Fibroblast of lung (primary cell): ENCODE results near the gene GPR137. TPM values are rescaled to one million over a fixed set of nuclear protein-coding genes. Genes with fewer than 3 reads are reported as not detected.
A peak's percentile ranks its signal among the peaks of the same experiment; 100 is the strongest.

ENCODE experiments used
- DNase-seq, 2 donors: peaks; one replicate each; pipeline versions ENCODE4 v3.0.0 to v3.0.0-alpha.2; 2010; ENCODE audit warnings: low read depth in 2 of 2
- H2AFZ ChIP-seq: 2 replicates; pipeline ENCODE4 v1.5.1; 2012; ENCODE audit warnings: low read length, control low read depth, inconsistent platforms
- H3K27ac ChIP-seq: 2 replicates; pipeline ENCODE4 v1.5.1; 2011; ENCODE audit warnings: low read length, control low read depth; ENCODE audit not compliant: insufficient read depth
- H3K27me3 ChIP-seq: 2 replicates; pipeline ENCODE4 v1.5.1; 2011; ENCODE audit warnings: mild to moderate bottlenecking, low read length; ENCODE audit not compliant: control insufficient read depth, insufficient read depth
- H3K36me3 ChIP-seq: 2 replicates; pipeline ENCODE4 v1.5.1; 2011; ENCODE audit warnings: low read length; ENCODE audit not compliant: control insufficient read depth, insufficient read depth
- H3K4me1 ChIP-seq: 2 replicates; pipeline ENCODE4 v1.5.1; 2011; ENCODE audit warnings: low read length; ENCODE audit not compliant: control insufficient read depth, insufficient read depth; ENCODE audit errors: extremely low read depth
- H3K4me2 ChIP-seq: 2 replicates; pipeline ENCODE4 v1.5.1; 2011; ENCODE audit warnings: low read length, control low read depth; ENCODE audit not compliant: insufficient read depth; ENCODE audit errors: extremely low read depth
- H3K4me3 ChIP-seq, 4 experiments: fragments of 200-600 bp in 1 of 4; sonication (generic) in 1 of 4; replicated peaks in 1 of 4; 2 replicates each; pipeline ENCODE4 v1.5.1; 2011 to 2016; ENCODE audit warnings: low read length in 4 of 4, low read depth in 3 of 4, mild to moderate bottlenecking in 3 of 4, control low read depth in 2 of 4, inconsistent platforms in 1 of 4, mixed read lengths in 1 of 4; ENCODE audit not compliant: insufficient read depth in 1 of 4; ENCODE audit errors: control extremely low read depth in 1 of 4
- H3K79me2 ChIP-seq: 2 replicates; pipeline ENCODE4 v1.5.1; 2012; ENCODE audit warnings: mild to moderate bottlenecking, low read length, inconsistent platforms; ENCODE audit not compliant: control insufficient read depth, insufficient read depth
- H3K9ac ChIP-seq: 2 replicates; pipeline ENCODE4 v1.5.1; 2011; ENCODE audit warnings: mild to moderate bottlenecking, low read length, control low read depth; ENCODE audit not compliant: insufficient read depth
- H3K9me3 ChIP-seq: 2 replicates; pipeline ENCODE4 v1.5.1; 2012; ENCODE audit warnings: low read depth, low read length; ENCODE audit not compliant: control insufficient read depth, insufficient read depth
- H4K20me1 ChIP-seq: 2 replicates; pipeline ENCODE4 v1.5.1; 2011; ENCODE audit warnings: low read length; ENCODE audit not compliant: control insufficient read depth, insufficient read depth; ENCODE audit errors: extremely low read depth
- EZH2 ChIP-seq: IDR thresholded peaks from 2 replicates; pipeline ENCODE4 v1.5.1; 2012; ENCODE audit warnings: low read length, control low read depth, mild to moderate bottlenecking; ENCODE audit errors: missing control alignments
- polyA plus RNA-seq, 2 donors: library from polyadenylated mRNA; depleted of rRNA in 1 of 2; stranded (reverse) in 1 of 2; unstranded in 1 of 2; fragments of >200 nt; gene quantifications; 2 replicates each; pipeline ENCODE4 v1.2.1, GENCODE V29; 2011 to 2012; ENCODE audit warnings: missing spikeins in 1 of 2
- total RNA-seq: library from RNA; depleted of rRNA; stranded (reverse); fragments of >200 nt; gene quantifications from 2 replicates; pipeline ENCODE4 v1.2.1, GENCODE V29; 2014
- TF ChIP-seq, protein P1 (sequence below), 2 donors: IDR thresholded peaks in 1 of 2; conservative IDR thresholded peaks in 1 of 2; 1 replicate in 1 of 2; 2 replicates in 1 of 2; pipeline ENCODE4 v1.5.1; 2011 to 2012; ENCODE audit warnings: low read length in 2 of 2, control low read depth in 1 of 2, inconsistent platforms in 1 of 2, low read depth in 1 of 2, mild to moderate bottlenecking in 1 of 2

GPR137 gene
- total and polyA plus RNA-seq, 2 donors (not counting 1 experiment from before 2014, with no cell fraction given): 10.7 to 10.9 TPM

DNA sequence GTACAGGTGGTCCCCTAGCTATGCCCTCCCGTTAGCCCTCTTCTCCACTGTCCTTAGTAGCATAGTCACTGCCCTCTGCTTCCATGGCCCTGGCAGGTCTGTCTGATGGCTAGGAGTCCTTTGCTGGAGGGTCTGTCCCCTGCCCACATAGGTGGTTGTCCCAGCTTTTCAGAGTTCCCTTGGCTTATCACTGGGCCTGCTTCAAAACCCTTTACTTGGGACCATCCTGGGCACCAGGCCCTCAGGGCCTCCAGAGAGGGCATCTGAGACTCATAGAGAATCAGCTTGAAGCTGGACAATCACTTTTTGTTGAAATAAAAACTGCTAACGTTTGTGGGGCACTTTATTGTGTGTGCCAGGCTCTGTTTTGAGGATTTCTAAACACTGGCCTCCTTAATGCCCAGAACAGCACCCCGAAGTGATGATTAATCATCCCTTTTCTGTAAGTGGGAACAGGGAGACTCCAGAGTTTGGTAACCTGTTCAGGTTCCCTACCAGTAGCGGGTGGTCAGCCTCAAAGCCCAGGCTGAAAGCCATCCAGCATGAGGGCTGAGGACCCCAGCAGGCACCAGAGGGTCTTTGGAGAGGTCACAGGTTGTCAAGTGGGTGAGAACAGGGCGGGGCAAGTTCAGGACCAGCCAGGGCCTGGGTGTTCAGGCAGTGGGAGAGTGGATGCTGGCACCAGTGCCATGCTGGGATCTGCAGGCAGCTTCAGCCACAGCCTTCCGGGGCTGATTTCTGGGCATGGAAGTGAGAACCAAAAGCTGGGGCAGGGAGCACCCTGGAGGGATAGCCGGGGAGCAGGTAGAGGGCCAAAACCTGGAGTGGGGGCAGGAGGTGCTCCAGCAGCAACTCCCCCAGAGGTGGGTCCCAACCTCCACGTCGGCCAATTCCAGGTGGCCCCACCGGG is 5.0 kb downstream of the GPR137 start:
- DNase-seq: no peak
- Histone ChIP-seq H3K9ac (no peak overlapping the region), H4K20me1 (no peaks in the 10 kb centered on the region), H3K4me1 (peaks cover 7% of the 10 kb centered on the region), H3K9me3 (no peaks in the 10 kb centered on the region), H3K27me3 (peaks cover 38% of the 10 kb centered on the region), H3K27ac (no peak overlapping the region), H2AFZ (no peak overlapping the region), H3K79me2 (no peaks in the 10 kb centered on the region), H3K4me3 (no peak overlapping the region), H3K4me2 (no peak overlapping the region), H3K36me3 (no peaks in the 10 kb centered on the region)
- TF ChIP-seq, protein P1, sequence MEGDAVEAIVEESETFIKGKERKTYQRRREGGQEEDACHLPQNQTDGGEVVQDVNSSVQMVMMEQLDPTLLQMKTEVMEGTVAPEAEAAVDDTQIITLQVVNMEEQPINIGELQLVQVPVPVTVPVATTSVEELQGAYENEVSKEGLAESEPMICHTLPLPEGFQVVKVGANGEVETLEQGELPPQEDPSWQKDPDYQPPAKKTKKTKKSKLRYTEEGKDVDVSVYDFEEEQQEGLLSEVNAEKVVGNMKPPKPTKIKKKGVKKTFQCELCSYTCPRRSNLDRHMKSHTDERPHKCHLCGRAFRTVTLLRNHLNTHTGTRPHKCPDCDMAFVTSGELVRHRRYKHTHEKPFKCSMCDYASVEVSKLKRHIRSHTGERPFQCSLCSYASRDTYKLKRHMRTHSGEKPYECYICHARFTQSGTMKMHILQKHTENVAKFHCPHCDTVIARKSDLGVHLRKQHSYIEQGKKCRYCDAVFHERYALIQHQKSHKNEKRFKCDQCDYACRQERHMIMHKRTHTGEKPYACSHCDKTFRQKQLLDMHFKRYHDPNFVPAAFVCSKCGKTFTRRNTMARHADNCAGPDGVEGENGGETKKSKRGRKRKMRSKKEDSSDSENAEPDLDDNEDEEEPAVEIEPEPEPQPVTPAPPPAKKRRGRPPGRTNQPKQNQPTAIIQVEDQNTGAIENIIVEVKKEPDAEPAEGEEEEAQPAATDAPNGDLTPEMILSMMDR (conservative IDR thresholded peaks at IDR 0.05 in 1 of 2, IDR thresholded peaks at IDR 0.05 in 1 of 2; ENCODE audit: low read depth in 1 of 2, low read length in 2 of 2): no peak
- peak; percentile 65 for TF ChIP-seq EZH2

DNA sequence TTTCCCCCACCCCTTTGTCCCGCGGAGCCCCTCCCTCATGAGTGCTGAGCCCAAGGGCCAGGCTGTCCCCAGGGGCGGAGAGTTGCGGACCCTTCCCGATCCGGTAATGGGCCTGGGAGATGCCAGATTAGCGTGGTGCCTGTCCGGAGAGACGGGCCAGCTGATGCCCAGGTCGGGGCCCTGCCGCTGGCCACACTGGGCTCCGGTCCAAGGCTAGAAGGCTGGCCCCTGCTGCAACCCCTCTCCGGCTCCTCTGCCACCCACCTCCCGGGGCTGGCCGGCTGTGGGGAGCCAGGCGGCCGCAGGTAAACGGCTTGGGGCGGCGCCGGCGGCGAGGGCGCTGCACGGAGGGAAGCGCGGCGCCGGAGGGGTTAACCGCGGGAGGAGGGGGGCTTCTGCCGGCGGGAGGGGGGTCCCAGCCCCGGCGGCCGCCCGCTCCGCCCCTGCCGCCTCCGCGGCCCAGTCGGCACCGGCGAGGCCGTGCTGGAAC is 5.7 kb downstream of the GPR137 start, which contains the start of gene KCNK4:
Gene KCNK4, plus strand, starts transcription at position 41 of the 490 bp plus-strand sequence. CDS start 1,717 bp downstream, outside the sequence.
- Histone ChIP-seq H3K9ac (no peak within 1 kb of the TSS), H3K79me2 (no peaks in the 10 kb centered on the region), H2AFZ (no peak within 1 kb of the TSS), H3K36me3 (no peaks in the 10 kb centered on the region), H3K27ac (no peak within 1 kb of the TSS), H3K27me3 (peaks cover 45% of the 10 kb centered on the region), H3K4me3 (peak within 1 kb of the TSS in 1 of 4 experiments; percentile 30), H3K4me1 (peaks cover 2% of the 10 kb centered on the region), H3K9me3 (no peaks in the 10 kb centered on the region), H4K20me1 (no peaks in the 10 kb centered on the region), H3K4me2 (peak within 1 kb of the TSS; percentile 51)
- DNase-seq: no peak
- TF ChIP-seq, protein P1 (conservative IDR thresholded peaks at IDR 0.05 in 1 of 2, IDR thresholded peaks at IDR 0.05 in 1 of 2; ENCODE audit: low read depth in 1 of 2, low read length in 2 of 2): no peak
- no peak for TF ChIP-seq EZH2

DNA sequence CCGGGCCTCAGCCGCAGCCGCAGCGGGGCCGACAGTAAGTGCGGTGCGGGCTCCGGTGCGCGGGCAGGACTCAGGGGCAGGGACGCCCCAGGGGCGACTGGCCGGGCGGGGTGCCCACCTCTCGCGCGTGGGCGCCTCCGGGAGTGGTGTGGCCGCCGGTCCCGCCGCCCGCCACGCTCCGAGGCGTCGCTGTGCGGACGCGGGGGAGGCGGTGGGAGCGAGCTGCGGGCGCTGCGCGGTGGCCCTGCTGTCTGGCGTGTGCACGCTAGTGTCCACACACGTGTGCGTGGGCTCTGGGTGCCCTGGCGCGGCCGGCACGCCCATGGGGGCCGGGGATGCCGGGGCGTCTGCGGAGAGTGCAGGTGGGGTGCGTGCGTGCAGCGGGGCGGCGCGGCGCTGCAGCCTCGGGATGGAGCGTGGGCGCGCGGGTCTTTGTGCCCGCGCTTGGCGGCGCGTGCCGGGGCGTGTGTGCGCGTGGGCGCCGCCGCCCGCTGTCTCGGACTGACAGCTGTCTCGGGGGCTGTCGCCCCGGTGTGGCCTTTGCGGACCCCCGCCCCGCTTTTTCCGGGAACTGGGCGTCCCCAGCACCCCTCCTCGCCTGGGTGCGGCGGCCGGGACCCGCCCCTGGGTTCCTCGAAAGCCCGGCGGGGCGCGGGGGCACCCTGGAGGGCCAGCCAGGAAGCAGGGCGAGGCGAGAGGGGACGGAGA is 6.3 kb downstream of the GPR137 start:
- Histone ChIP-seq H3K4me3 (peak overlapping the region in 1 of 4 experiments; percentile 30), H2AFZ (no peak overlapping the region), H3K36me3 (no peaks in the 10 kb centered on the region), H4K20me1 (no peaks in the 10 kb centered on the region), H3K27ac (no peak overlapping the region), H3K9ac (no peak overlapping the region), H3K4me2 (peak overlapping the region; percentile 51), H3K27me3 (peaks cover 50% of the 10 kb centered on the region), H3K9me3 (no peaks in the 10 kb centered on the region), H3K79me2 (no peaks in the 10 kb centered on the region), H3K4me1 (no peaks in the 10 kb centered on the region)
- DNase-seq: no peak
- TF ChIP-seq, protein P1 (conservative IDR thresholded peaks at IDR 0.05 in 1 of 2, IDR thresholded peaks at IDR 0.05 in 1 of 2; ENCODE audit: low read depth in 1 of 2, low read length in 2 of 2): no peak
- TF ChIP-seq EZH2: peak; percentile 89
